ENCODE measurements around the gene FANCI. TPM values are rescaled to one million over a fixed set of nuclear protein-coding genes. Genes with fewer than 3 reads are reported as not detected.

FANCI gene
- total RNA-seq, 1 donor from 2014 or later = 5.5 TPM

DNA sequence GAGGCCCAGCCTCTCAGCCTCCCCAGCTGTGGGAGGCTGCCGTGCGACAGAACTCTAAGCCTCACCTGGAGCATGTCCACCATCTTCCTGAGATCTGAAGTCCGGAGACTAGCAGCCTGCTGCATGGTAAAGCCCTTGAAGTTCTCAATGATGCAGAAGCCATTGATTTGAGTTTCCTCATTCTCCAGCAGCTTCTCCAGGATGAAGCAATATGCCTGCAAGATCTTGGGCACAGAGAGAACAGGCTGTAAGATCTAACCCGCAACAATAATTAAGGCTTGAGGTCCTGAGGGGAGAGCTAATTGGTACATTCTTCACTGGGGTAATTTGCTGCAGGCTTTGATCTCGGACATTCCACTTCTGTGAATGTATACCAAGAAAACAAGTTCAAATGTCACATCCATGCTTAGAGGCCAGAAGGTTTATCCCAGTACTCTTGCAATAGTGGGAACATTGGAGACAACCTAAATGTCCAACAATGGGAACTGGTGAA, 32.1 kb upstream of the FANCI start:
- no peak for FAIRE-seq

DNA sequence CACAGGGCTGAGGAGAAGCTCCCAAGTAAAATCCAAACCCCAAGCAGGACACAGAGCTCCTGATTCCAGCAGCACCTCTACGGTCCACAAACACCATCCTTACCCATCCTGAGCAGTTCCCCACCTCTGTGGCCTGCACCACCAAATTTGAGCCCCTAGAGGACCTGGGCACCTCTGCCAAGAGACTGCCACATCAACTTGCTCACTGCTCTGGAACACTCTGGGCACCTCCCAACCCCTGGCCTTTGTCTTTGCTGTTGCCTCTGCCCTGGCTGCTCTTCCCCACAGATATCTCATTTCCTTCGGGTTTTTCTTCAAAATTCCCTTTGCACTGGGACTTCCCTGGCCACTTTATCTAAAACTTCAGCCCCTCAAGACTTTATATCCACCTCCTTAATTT, 28.2 kb upstream of the FANCI start:
- H3K4me3 ChIP-seq (ENCODE audit: low read depth, low read length) = no peak overlapping the region
- no peak for DNase-seq (ENCODE audit: low read depth)
- no peak for FAIRE-seq
- TF ChIP-seq, protein P1, sequence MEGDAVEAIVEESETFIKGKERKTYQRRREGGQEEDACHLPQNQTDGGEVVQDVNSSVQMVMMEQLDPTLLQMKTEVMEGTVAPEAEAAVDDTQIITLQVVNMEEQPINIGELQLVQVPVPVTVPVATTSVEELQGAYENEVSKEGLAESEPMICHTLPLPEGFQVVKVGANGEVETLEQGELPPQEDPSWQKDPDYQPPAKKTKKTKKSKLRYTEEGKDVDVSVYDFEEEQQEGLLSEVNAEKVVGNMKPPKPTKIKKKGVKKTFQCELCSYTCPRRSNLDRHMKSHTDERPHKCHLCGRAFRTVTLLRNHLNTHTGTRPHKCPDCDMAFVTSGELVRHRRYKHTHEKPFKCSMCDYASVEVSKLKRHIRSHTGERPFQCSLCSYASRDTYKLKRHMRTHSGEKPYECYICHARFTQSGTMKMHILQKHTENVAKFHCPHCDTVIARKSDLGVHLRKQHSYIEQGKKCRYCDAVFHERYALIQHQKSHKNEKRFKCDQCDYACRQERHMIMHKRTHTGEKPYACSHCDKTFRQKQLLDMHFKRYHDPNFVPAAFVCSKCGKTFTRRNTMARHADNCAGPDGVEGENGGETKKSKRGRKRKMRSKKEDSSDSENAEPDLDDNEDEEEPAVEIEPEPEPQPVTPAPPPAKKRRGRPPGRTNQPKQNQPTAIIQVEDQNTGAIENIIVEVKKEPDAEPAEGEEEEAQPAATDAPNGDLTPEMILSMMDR (IDR thresholded peaks at IDR 0.05; ENCODE audit: insufficient read depth, low read length, severe bottlenecking) = no peak
- H3K27me3 ChIP-seq (ENCODE audit: control insufficient read depth, insufficient read depth, low read length) = peaks cover 9% of the 10 kb centered on the region
- no peaks in the 10 kb centered on the region for H3K36me3 ChIP-seq (ENCODE audit: control insufficient read depth, insufficient read depth, low read length)

More for the DNA sequence above, 32.1 kb upstream of the FANCI start:
- H3K4me3 ChIP-seq (ENCODE audit: low read depth, low read length) = no peak overlapping the region
- TF ChIP-seq, protein P1 (IDR thresholded peaks at IDR 0.05; ENCODE audit: insufficient read depth, low read length, severe bottlenecking) = no peak
- DNase-seq (ENCODE audit: low read depth) = no peak
- H3K27me3 ChIP-seq (ENCODE audit: control insufficient read depth, insufficient read depth, low read length) = peaks cover 7% of the 10 kb centered on the region
- H3K36me3 ChIP-seq (ENCODE audit: control insufficient read depth, insufficient read depth, low read length) = no peaks in the 10 kb centered on the region

DNA sequence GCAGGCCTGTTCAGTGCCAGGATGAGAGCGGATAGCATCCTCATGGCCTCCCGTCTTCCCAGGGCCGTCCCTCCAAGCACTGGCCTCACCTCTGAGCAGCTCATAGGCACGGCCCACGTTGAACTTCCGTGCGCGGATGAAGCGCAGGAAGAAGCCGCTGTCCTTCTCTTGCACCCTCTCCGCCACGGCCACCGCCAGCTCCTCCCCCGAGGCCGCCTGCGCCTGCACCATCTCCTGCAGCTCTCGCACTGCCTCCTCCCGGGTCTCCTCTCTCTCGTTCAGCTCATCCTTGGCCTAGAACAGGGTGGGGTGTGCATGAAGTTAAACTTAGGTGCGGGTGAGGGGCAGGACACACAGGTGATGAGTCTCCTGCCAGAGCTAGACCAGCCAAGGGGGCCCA, 26.7 kb upstream of the FANCI start:
- TF ChIP-seq, protein P1 (IDR thresholded peaks at IDR 0.05; ENCODE audit: insufficient read depth, low read length, severe bottlenecking) = no peak
- Histone ChIP-seq H3K4me3 (ENCODE audit: low read depth, low read length) (no peak overlapping the region), H3K27me3 (ENCODE audit: control insufficient read depth, insufficient read depth, low read length) (peaks cover 3% of the 10 kb centered on the region), H3K36me3 (ENCODE audit: control insufficient read depth, insufficient read depth, low read length) (no peaks in the 10 kb centered on the region)
- FAIRE-seq (no peak), DNase-seq (ENCODE audit: low read depth) (no peak)

DNA sequence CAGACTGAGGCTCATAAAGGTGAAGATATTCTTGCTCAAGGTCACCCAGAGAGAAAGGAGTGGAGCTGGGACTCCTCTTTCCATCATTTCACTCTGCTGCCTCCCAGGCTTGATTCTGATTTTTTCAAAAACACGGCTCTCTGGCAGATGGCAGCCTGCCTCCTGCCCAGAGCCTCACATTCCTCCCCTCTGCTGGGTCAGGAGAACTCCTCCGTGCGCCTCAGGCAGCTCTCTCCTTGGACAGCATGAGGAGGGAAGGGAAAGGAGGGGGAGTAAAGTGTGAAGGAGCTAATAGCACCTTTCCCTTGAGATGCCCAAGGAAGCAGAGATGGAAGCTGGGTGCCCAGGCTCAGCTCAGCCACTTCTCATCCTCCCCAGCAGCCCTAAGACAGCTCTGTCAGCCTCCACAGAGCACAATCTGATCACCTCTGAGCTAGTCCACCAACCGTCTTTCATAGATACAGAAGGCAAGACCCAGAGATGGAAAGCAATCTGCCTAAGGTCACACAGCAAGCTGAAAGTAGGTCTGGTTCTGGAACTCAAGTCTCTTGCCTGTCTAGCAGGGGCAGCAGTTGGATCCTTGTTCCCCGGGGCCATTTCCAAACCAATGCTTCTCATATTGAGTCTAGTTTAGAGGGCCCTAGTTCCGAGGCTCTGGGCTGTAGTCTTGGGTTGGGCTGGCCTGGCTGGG, 25.9 kb upstream of the FANCI start:
- no peak overlapping the region for H3K4me3 ChIP-seq (ENCODE audit: low read depth, low read length)
- TF ChIP-seq, protein P1 (IDR thresholded peaks at IDR 0.05; ENCODE audit: insufficient read depth, low read length, severe bottlenecking) = no peak
- H3K27me3 ChIP-seq (ENCODE audit: control insufficient read depth, insufficient read depth, low read length) = peaks cover 3% of the 10 kb centered on the region
- DNase-seq (ENCODE audit: low read depth) = no peak
- no peak for FAIRE-seq
- no peaks in the 10 kb centered on the region for H3K36me3 ChIP-seq (ENCODE audit: control insufficient read depth, insufficient read depth, low read length)

DNA sequence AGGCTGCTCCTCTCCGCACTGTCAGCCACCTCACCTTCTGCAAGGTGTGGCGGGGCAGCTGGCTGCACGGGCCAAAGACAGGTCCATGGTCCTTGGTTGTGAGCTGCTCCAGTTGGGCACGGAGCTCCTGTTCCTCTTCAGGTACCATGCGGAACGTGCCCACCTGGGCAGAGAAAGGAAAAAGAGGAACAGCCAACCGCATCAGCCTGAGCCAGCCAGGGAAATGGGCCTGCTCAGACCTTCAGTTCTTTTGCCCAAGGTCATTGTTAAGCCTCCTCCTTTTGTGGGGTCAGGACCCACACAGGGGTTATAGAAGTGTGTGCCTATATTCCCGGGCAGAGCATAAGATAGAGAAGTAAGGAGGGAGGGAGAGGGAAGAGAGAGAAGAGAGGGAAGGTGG, 25.2 kb upstream of the FANCI start:
- FAIRE-seq (no peak), DNase-seq (ENCODE audit: low read depth) (no peak)
- TF ChIP-seq, protein P1 (IDR thresholded peaks at IDR 0.05; ENCODE audit: insufficient read depth, low read length, severe bottlenecking) = no peak
- Histone ChIP-seq H3K27me3 (ENCODE audit: control insufficient read depth, insufficient read depth, low read length) (peaks cover 3% of the 10 kb centered on the region), H3K36me3 (ENCODE audit: control insufficient read depth, insufficient read depth, low read length) (no peaks in the 10 kb centered on the region), H3K4me3 (ENCODE audit: low read depth, low read length) (no peak overlapping the region)

DNA sequence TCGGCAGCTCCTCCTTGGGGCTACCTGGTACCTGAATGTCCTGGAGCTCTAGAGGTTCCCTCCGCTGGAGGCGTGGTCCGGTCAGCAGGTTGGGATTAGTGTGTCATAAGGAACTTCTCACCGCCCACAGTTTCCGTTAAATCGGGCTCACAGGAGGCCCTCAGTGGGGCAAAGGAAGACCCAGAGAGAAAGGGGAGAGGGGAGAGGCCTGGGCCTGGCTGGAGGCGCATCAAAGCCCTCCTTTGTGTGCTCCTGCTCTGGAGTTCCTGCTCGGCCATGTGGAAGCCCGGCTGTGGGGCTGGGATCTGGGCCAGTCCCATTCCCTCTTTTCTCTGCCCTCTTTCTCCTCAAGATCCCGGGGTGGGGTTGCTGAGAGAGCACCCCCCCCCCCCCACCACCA, 22.2 kb upstream of the FANCI start, which contains the start of gene RLBP1:
Gene RLBP1, minus strand, starts transcription at position 37 of the 400 bp plus-strand sequence. CDS start 2,604 bp downstream, outside the sequence.
- peak; percentile 25 for DNase-seq (ENCODE audit: low read depth)
- no peak for FAIRE-seq

More for the DNA sequence above, 22.2 kb upstream of the FANCI start, which contains the start of gene RLBP1:
- Histone ChIP-seq H3K4me3 (ENCODE audit: low read depth, low read length) (no peak within 1 kb of the TSS), H3K27me3 (ENCODE audit: control insufficient read depth, insufficient read depth, low read length) (peaks cover 3% of the 10 kb centered on the region), H3K36me3 (ENCODE audit: control insufficient read depth, insufficient read depth, low read length) (no peaks in the 10 kb centered on the region)
- TF ChIP-seq, protein P1 (IDR thresholded peaks at IDR 0.05; ENCODE audit: insufficient read depth, low read length, severe bottlenecking) = no peak

Data from bronchial epithelial cell (primary cell).